Breast epithelium (tissue), 3 donors: ENCODE results near the gene MINDY4.

Experiments
- CTCF ChIP-seq, 3 donors: fragments of 450-650 bp; IDR thresholded peaks; one replicate each; pipeline ENCODE4 v1.5.1; 2016 to 2017; ENCODE audit warnings: antibody characterized with exemption in 3 of 3, mild to moderate bottlenecking in 3 of 3, moderate library complexity in 3 of 3
- POLR2A ChIP-seq: fragments of 450-650 bp; IDR thresholded peaks from one replicate; pipeline ENCODE4 v1.6.1; 2016; ENCODE audit warnings: antibody characterized with exemption, mild to moderate bottlenecking, moderate library complexity

GRCh38 chr7:30805081-30805691, 34.0 kb downstream of the MINDY4 start:
- TF ChIP-seq POLR2A (no peak), CTCF (IDR thresholded peaks at IDR 0.05) (no peak)
